ENCODE measurements around the gene CLEC10A. TPM values are rescaled to one million over a fixed set of nuclear protein-coding genes. Genes with fewer than 3 reads are reported as not detected.
A peak's percentile ranks its signal among the peaks of the same experiment; 100 is the strongest.

The CLEC10A gene
- polyA plus RNA-seq, 3 donors = 22.7 to 69.4 (median 61.9) TPM

GRCh38 chr17:7124923-7125322 lies 44.9 kb upstream of the CLEC10A start:
- Histone ChIP-seq H3K27me3 (ENCODE audit: control insufficient read depth in 2 of 2, insufficient read depth in 2 of 2, low read length in 2 of 2) (no peaks in the 10 kb centered on the region), H3K4me3 (replicated peaks in 1 of 3; ENCODE audit: low read depth in 2 of 3, low read length in 3 of 3) (no peak overlapping the region), H3K9me3 (replicated peaks in 1 of 2; ENCODE audit: control insufficient read depth in 1 of 2, insufficient read depth in 1 of 2, low read length in 2 of 2) (no peaks in the 10 kb centered on the region), H3K4me1 (ENCODE audit: control insufficient read depth in 1 of 2, insufficient read depth in 2 of 2, low read length in 2 of 2) (peaks cover 68 to 73% of the 10 kb centered on the region in 2 donors), H3K9ac (ENCODE audit: insufficient read depth, low read length, poor library complexity, severe bottlenecking) (no peak overlapping the region), H4K20me1 (ENCODE audit: insufficient read depth, low read length) (no peaks in the 10 kb centered on the region), H3K79me2 (ENCODE audit: insufficient read depth, low read length) (no peaks in the 10 kb centered on the region), H2AFZ (ENCODE audit: insufficient read depth, low read depth, low read length, poor library complexity, severe bottlenecking) (no peak overlapping the region), H3K27ac (ENCODE audit: low read depth in 1 of 2, low read length in 2 of 2) (peak overlapping the region in 1 of 2 donors; percentile 99), H3K4me2 (replicated peaks; ENCODE audit: extremely low read depth, low read length, poor library complexity, severe bottlenecking) (no peak overlapping the region), H3K36me3 (replicated peaks in 1 of 2; ENCODE audit: control insufficient read depth in 1 of 2, insufficient read depth in 2 of 2, low read length in 2 of 2) (no peaks in the 10 kb centered on the region)
- no peak for TF ChIP-seq CTCF (IDR thresholded peaks at IDR 0.05)
- Mint-ChIP-seq H3K27me3 (ENCODE audit: low read depth in 3 of 3) (no peaks in the 10 kb centered on the region), H3K4me1 (peaks cover 68% of the 10 kb centered on the region), H3K9me3 (peaks cover 0 to 2% (median 0%) of the 10 kb centered on the region in 7 donors), H3K36me3 (peaks cover 0 to 4% of the 10 kb centered on the region in 2 donors), H3K4me3 (no peak overlapping the region), H3K27ac (peak overlapping the region in 3 of 7 donors; percentile 21 to 83 (median 54))
- intact Hi-C loops (cut with micrococcal nuclease) = no loop called here
- WGBS (ENCODE audit: insufficient coverage) = 100% methylated on average over 2 of the region's 5 CpGs
- DNase-seq = no peak

GRCh38 chr17:7123844-7124243 lies 43.8 kb upstream of the CLEC10A start:
- Histone ChIP-seq H3K27me3 (ENCODE audit: control insufficient read depth in 2 of 2, insufficient read depth in 2 of 2, low read length in 2 of 2) (no peaks in the 10 kb centered on the region), H3K9ac (ENCODE audit: insufficient read depth, low read length, poor library complexity, severe bottlenecking) (no peak overlapping the region), H3K79me2 (ENCODE audit: insufficient read depth, low read length) (no peaks in the 10 kb centered on the region), H3K4me3 (replicated peaks in 1 of 3; ENCODE audit: low read depth in 2 of 3, low read length in 3 of 3) (peak overlapping the region in 1 of 3 experiments; percentile 24), H3K36me3 (replicated peaks in 1 of 2; ENCODE audit: control insufficient read depth in 1 of 2, insufficient read depth in 2 of 2, low read length in 2 of 2) (no peaks in the 10 kb centered on the region), H2AFZ (ENCODE audit: insufficient read depth, low read depth, low read length, poor library complexity, severe bottlenecking) (no peak overlapping the region), H3K4me2 (replicated peaks; ENCODE audit: extremely low read depth, low read length, poor library complexity, severe bottlenecking) (no peak overlapping the region), H3K9me3 (replicated peaks in 1 of 2; ENCODE audit: control insufficient read depth in 1 of 2, insufficient read depth in 1 of 2, low read length in 2 of 2) (no peaks in the 10 kb centered on the region), H3K4me1 (ENCODE audit: control insufficient read depth in 1 of 2, insufficient read depth in 2 of 2, low read length in 2 of 2) (peaks cover 67 to 73% of the 10 kb centered on the region in 2 donors), H4K20me1 (ENCODE audit: insufficient read depth, low read length) (no peaks in the 10 kb centered on the region), H3K27ac (ENCODE audit: low read depth in 1 of 2, low read length in 2 of 2) (peak overlapping the region in 1 of 2 donors; percentile 99)
- H3K27ac Mint-ChIP-seq = peak overlapping the region in 6 of 7 donors; percentile 62 to 99 (median 82)
- no peaks in the 10 kb centered on the region for H3K27me3 Mint-ChIP-seq (ENCODE audit: low read depth in 3 of 3)
- intact Hi-C loops (cut with micrococcal nuclease) = no loop called here
- H3K4me3 Mint-ChIP-seq = no peak overlapping the region
- peaks cover 71% of the 10 kb centered on the region for H3K4me1 Mint-ChIP-seq
- peak in 2 of 3 donors; percentile 45 to 52 for DNase-seq
- H3K36me3 Mint-ChIP-seq = peaks cover 0 to 4% of the 10 kb centered on the region in 2 donors
- peaks cover 0 to 2% (median 0%) of the 10 kb centered on the region in 7 donors for H3K9me3 Mint-ChIP-seq
- 85% methylated on average over 3 of the region's 4 CpGs for whole genome bisulfite sequencing (ENCODE audit: insufficient coverage)
- TF ChIP-seq CTCF (IDR thresholded peaks at IDR 0.05) = no peak
